Measurements from ENCODE around the gene OSTN. TPM values are rescaled to one million over a fixed set of nuclear protein-coding genes. Genes with fewer than 3 reads are reported as not detected.

OSTN gene
- polyA plus RNA-seq, 1 of the 3 experiments (the other 2 are of a cell fraction) = 0.02 TPM

GRCh38 chr3:191292243-191293015 is 93.4 kb downstream of the OSTN start:
- Histone ChIP-seq H3F3A (replicated peaks; ENCODE audit: insufficient read depth) (peaks cover 10% of the 10 kb centered on the region), H3K27ac (ENCODE audit: low read depth in 2 of 2, low read length in 1 of 2) (no peak overlapping the region), H2AFZ (ENCODE audit: low read depth) (no peak overlapping the region), H3K27me3 (ENCODE audit: insufficient read depth) (0 out of 2 replicates have a peak, but pooled peaks cover 8% of the 10 kb centered on the region), H3K4me2 (no peak overlapping the region), H3K4me1 (ENCODE audit: control insufficient read depth in 1 of 2, insufficient read depth in 2 of 2, low read depth in 1 of 2, low read length in 1 of 2) (no peaks in the 10 kb centered on the region), H3K4me3 (ENCODE audit: low read depth in 2 of 2, low read length in 1 of 2) (no peak overlapping the region), H3K36me3 (replicated peaks in 1 of 2; ENCODE audit: control insufficient read depth in 1 of 2, insufficient read depth in 2 of 2, low read length in 1 of 2) (no peaks in the 10 kb centered on the region), H3K9me2 (0 out of 2 replicates have a peak, but pooled peaks cover 3% of the 10 kb centered on the region), H3K79me2 (ENCODE audit: insufficient read depth) (no peaks in the 10 kb centered on the region), H4K20me1 (ENCODE audit: insufficient read depth) (no peaks in the 10 kb centered on the region), H3K9ac (no peak overlapping the region), H3K9me3 (no peaks in the 10 kb centered on the region)
- no peak for TF ChIP-seq EP300 (IDR thresholded peaks at IDR 0.05; ENCODE audit: borderline replicate concordance in 1 of 2, low read depth in 1 of 2, low read length in 1 of 2)
- TF ChIP-seq ZBTB33 (IDR thresholded peaks at IDR 0.05; ENCODE audit: borderline replicate concordance, low read depth) = no peak
- TF ChIP-seq NFIC (IDR thresholded peaks at IDR 0.05; ENCODE audit: borderline replicate concordance) = no peak
- TF ChIP-seq IRF3 (IDR thresholded peaks at IDR 0.05; ENCODE audit: low read depth, low read length) = no peak
- TF ChIP-seq SMC3 (IDR thresholded peaks at IDR 0.05; ENCODE audit: low read depth, low read length) = no peak
- TF ChIP-seq YY1 (IDR thresholded peaks at IDR 0.05; ENCODE audit: low read depth) = no peak
- TF ChIP-seq, protein P1, sequence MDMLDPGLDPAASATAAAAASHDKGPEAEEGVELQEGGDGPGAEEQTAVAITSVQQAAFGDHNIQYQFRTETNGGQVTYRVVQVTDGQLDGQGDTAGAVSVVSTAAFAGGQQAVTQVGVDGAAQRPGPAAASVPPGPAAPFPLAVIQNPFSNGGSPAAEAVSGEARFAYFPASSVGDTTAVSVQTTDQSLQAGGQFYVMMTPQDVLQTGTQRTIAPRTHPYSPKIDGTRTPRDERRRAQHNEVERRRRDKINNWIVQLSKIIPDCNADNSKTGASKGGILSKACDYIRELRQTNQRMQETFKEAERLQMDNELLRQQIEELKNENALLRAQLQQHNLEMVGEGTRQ (IDR thresholded peaks at IDR 0.05; ENCODE audit: borderline replicate concordance, low read depth, low read length) = no peak
- TF ChIP-seq RFX5 (IDR thresholded peaks at IDR 0.05; ENCODE audit: low read length) = no peak
- no peak for TF ChIP-seq RAD21 (IDR thresholded peaks at IDR 0.05; ENCODE audit: low read length)
- CTCF ChIA-PET = no interaction called here
- POLR2A ChIA-PET = no interaction called here
- 54% methylated on average over 5 of the region's 5 CpGs for WGBS (ENCODE audit: low lambda C conversion rate)
- no peak for DNase-seq

GRCh38 chr3:191294291-191294690 is 95.2 kb downstream of the OSTN start:
- H3K4me2 ChIP-seq = no peak overlapping the region
- H3F3A ChIP-seq (replicated peaks; ENCODE audit: insufficient read depth) = peaks cover 3% of the 10 kb centered on the region
- CTCF ChIA-PET = no interaction called here
- 88% methylated on average over 1 of the region's 1 CpG for WGBS (ENCODE audit: low lambda C conversion rate)
- no peaks in the 10 kb centered on the region for H3K4me1 ChIP-seq (ENCODE audit: control insufficient read depth in 1 of 2, insufficient read depth in 2 of 2, low read depth in 1 of 2, low read length in 1 of 2)
- POLR2A ChIA-PET = no interaction called here
- 0 out of 2 replicates have a peak, but pooled peaks cover 3% of the 10 kb centered on the region for H3K9me2 ChIP-seq
- 0 out of 2 replicates have a peak, but pooled peaks cover 8% of the 10 kb centered on the region for H3K27me3 ChIP-seq (ENCODE audit: insufficient read depth)
- H3K36me3 ChIP-seq (replicated peaks in 1 of 2; ENCODE audit: control insufficient read depth in 1 of 2, insufficient read depth in 2 of 2, low read length in 1 of 2) = no peaks in the 10 kb centered on the region
- DNase-seq = no peak
- no peaks in the 10 kb centered on the region for H3K9me3 ChIP-seq
- no peaks in the 10 kb centered on the region for H3K79me2 ChIP-seq (ENCODE audit: insufficient read depth)
- H2AFZ ChIP-seq (ENCODE audit: low read depth) = no peak overlapping the region
- H3K4me3 ChIP-seq (ENCODE audit: low read depth in 2 of 2, low read length in 1 of 2) = no peak overlapping the region
- no peak overlapping the region for H3K27ac ChIP-seq (ENCODE audit: low read depth in 2 of 2, low read length in 1 of 2)
- TF ChIP-seq RFX5 (IDR thresholded peaks at IDR 0.05; ENCODE audit: low read length) (no peak), MXI1 (IDR thresholded peaks at IDR 0.05; ENCODE audit: low read depth, low read length) (no peak), TAF1 (IDR thresholded peaks at IDR 0.05; ENCODE audit: borderline replicate concordance, low read depth, low read length) (no peak), NFIC (IDR thresholded peaks at IDR 0.05; ENCODE audit: borderline replicate concordance) (no peak), FOSL2 (IDR thresholded peaks at IDR 0.05; ENCODE audit: borderline replicate concordance, low read depth) (no peak), POLR2AphosphoS5 (IDR thresholded peaks at IDR 0.05; ENCODE audit: low read depth, low read length) (no peak), GABPA (IDR thresholded peaks at IDR 0.05; ENCODE audit: low read depth) (no peak)
- H3K9ac ChIP-seq = no peak overlapping the region
- H4K20me1 ChIP-seq (ENCODE audit: insufficient read depth) = no peaks in the 10 kb centered on the region
